Activated CD4-positive, CD25-positive, alpha-beta regulatory T cell treated with anti-CD3 and anti-CD28 coated beads, Interleukin-2, amount 50 U/mL, for 24 hours (primary cell): Measurements from ENCODE around the gene PNPLA2.
A peak's percentile ranks its signal among the peaks of the same experiment; 100 is the strongest.

Experiments used
- ATAC-seq, 2 donors: fragments of 150-1000 bp; cut with Tn5 transposase; one replicate each; pipeline ENCODE4 v1.10.0; 2021; ENCODE audit warnings: mild to moderate bottlenecking in 1 of 2, moderate library complexity in 1 of 2

PNPLA2 gene

GRCh38 chr11:799641-800316 is 18.9 kb upstream of the PNPLA2 start:
- no peak for ATAC-seq

DNA sequence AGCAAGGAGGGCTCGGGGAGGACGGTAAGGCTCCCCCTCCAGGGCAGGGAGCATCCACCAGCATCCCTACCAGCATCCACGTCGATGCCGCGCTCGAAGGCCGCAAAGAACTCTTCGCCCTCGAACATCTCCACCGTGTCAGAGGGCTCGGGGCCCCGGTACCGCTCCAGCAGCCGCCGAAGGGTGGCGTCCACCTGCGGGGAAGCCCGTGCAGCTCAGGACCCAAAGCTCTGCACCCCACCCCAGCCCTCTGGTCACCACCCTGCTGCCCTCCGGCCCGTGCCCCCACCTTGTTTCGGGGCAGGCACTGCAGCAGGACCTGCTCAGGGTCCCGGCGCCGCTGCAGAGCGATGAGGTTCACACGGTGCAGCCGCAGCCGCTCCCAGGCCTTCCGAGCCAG is 18.2 kb upstream of the PNPLA2 start:
- ATAC-seq: no peak

DNA sequence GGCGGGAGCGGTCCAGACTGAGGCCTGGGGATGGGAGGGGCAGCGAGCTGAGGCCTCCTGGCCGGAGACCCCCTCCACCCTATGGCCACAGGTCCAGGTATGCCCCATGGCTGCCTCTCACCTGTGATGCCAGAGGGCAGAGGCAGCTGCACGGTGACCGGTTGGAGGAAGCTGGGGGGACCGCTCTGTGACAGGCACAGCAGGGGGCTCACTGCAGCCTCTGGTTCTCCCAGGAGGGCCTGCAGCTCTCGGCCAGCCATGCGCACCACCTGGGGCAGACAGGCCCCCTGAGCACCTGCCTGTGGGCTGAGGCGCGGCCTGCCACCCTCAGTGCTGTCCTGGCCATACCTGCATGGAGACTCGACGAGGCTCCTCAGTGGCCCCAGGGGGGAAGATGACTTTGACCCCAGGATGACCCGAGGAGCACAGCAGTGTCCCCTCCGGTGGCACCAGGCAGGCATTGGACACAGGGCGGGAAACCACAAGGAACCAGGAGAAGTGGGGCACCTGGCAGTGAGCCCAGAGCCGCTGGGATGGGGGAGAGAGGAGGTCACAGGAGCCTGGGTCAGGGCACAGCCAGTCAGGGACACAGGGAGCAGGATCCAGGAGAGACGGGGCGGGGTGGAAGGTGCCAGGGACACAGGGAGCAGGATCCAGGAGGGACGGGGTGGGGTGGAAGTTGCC is 17.5 kb upstream of the PNPLA2 start:
- ATAC-seq: no peak

GRCh38 chr11:802018-802617 is 16.6 kb upstream of the PNPLA2 start:
- no peak for ATAC-seq

DNA sequence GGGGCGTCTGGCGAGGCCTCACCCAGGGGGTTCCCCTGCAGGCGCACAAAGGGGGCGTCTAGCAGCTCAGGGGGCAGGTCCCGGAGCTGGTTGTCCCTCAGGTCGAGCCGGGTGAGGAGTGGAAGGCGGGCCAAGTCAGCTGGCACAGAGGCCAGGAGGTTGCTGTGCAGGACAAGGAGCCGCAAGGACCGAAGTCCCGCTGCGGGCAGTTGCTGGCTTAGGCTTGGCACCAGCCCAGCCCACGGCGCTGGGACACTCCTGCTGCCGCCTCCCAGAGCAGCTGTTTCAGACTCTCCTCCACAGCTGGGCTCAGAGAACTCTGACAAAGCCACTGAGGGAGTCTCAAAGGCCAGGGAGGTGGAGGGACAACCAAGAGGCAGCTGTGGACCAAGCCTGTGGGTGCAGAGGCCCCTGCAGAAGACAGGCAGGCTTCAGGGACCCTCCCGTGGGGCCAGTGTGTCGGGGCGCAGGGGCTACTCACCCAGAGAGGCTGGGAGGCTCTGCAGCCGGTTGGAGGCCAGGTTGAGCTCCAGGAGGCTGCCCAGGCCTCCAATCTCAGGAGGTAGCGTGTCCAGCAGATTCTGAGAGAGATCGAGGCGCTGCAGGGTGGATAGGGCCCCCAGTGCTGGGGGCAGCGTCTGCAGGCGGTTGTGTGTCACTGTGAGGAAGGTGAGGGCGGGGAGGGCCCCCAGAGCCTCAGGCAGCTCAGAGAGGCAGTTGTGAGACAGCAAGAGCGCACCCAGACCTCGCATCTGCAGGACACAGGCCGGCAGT is 15.8 kb upstream of the PNPLA2 start:
- no peak for ATAC-seq

- ATAC-seq: no peak
These were observed 15.3 kb upstream of the PNPLA2 start for GRCh38 chr11:803467-803742.

GRCh38 chr11:803770-804598 is 14.7 kb upstream of the PNPLA2 start:
- ATAC-seq: no peak

DNA sequence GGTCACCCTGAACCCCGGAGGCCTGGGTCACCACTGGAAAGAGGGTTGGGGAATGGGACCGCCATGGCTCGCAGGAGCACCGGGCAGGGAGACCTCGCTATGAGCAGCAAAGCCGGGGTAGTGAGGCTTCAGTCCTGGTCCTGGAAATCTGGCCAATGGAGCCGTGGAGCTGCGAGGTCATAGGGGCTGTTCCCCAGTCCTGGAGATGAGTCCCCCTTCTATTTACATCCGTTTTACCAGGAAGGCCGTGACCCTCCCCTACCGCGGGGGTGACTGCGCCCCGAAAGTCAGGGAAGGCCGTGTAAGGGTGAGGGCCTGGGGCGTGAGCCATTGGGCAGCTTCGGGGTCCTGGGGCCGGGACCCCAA is 14.1 kb upstream of the PNPLA2 start:
- ATAC-seq: no peak

- no peak for ATAC-seq
These were observed 10.1 kb upstream of the PNPLA2 start for GRCh38 chr11:808427-809286.

DNA sequence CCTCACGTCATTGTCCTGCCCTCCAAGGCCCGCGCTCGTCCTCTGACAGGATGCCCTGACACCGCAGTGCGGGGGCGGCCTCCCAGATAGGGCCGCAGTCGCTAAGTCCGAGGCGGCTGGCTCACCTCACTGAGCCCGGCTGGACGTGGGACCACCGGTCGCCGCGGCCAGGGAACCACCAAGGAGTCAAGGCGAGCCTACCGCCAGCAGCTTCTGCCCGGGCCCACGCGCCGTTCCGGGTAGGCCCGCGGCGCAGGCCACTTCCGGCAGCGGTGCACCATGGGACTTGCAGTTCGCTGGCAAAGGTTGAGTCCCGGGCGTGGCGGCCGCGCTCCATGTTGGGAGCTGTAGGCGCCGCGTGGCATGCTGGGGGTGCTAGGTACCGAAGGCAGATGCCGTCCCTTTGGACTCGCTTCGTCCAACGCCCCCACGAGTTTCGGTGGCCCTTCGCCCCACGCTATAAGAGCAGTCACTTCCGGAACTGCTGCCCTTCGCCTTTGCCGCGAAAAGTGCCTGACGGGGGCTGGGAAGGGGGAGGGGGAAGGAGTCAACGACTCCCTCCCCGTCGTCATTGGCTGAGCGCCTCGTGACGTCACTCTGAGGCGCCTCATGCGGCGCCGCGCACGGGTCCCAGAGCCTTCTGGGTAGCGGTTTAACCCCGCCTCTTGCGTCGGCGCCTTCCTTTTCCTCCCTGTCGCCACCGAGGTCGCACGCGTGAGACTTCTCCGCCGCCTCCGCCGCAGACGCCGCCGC is 9.3 kb upstream of the PNPLA2 start, which contains the start of gene RPLP2:
RPLP2 (plus strand) TSS at position 681 of the 753 bp plus-strand sequence. CDS start 268 bp downstream, outside the sequence.
- ATAC-seq: peak; percentile 88

GRCh38 chr11:810040-810567 is 8.6 kb upstream of the PNPLA2 start:
- peak; percentile 2 for ATAC-seq

DNA sequence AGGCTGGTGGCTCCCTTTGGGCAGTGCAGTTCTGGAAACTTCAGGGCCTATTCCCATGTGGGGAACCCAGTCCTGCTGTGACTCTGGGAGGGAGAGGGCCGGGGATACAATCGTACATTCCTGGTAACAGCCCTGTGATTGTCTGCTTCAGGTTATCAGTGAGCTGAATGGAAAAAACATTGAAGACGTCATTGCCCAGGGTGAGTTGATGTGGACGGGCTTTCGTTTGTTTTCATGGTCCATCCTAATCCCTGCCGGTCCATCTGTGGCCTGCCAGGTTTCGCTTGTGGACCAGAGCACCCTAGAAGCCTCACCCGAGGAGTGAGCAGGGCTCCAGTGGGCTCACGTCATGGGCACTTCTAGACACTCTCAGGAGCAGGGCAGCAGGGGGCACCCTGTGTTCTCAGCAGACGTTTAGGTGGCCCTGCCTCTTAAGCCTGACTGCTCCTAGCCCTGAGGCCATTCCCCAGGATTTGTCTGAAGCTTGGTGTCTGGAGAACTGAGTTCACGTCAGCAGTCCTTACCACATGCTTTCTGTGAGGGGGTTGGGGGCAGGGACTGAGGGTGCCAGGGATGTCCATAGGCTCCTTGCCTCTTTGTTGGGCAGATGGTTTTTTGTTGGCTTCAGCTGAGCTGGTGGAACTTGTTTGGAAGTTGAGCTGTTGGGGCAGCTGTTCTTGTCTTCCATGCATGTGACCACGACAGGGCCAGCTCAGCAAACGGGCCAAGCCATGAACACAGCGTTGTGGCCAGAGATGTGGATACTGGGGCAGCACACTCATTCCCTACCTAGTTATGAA is 7.1 kb upstream of the PNPLA2 start:
- no peak for ATAC-seq

DNA sequence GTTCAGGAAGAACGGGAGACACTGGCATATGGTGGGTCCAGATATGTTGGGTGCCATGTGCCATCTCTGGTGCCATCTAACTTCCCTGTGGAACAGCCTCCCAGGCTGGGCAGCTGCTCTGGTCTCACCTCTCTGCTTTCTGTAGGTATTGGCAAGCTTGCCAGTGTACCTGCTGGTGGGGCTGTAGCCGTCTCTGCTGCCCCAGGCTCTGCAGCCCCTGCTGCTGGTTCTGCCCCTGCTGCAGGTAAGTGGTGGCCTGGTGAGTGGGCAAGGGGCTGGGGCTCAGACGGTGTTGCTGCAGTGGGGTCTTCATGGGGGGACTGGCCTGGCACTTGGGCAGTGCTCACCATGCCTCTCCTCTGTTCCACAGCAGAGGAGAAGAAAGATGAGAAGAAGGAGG is 6.3 kb upstream of the PNPLA2 start:
- ATAC-seq: no peak

DNA sequence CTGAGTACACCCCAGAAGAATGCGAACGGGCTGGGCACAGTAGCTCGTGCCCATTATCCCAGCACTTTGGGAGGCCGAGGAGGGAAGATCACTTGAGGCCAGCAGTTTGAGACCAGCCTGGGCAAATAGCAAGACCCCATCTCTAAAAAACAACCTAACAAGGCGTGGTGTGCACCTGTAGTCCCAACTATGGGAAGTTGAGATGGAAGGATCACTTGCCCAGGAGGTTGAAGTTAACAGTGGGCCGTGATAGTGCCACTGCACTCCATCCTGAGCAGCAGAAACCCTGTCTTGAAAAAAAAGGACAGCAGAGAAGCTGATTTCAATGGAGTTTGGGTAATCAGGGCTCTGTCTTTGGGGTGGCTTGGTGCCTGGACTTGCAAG is 5.7 kb upstream of the PNPLA2 start:
- ATAC-seq: no peak

DNA sequence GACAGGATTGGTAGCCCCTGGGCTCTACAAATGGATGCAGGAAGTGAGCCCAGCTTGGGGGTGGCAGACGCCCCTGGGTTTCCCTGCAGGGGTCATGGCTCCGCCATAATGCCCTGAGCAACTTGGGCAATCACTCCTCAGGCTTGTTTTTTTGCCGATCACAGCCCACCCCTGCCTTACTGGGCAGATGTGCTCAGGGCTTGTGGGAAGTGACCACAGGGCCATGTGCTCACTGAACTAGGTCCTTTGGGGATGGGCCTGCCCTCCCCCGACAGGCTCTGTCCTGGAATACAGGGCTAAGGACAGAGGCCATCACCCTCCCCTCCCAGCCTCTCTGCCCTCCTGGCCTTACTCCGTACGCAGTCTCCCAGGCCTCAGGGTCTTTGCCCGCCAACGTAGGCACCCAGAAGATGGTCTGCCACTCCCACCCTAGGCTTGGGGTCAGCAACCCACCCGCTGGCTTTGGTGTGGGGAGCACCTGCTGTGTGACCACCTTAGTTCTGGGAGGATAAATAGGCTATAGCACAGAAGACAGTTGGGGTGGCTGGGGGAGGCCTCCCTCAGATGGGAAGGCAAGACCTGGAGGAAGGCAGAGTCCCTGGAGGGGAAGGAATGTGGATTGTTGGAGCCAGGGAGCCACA is 5.1 kb upstream of the PNPLA2 start:
- ATAC-seq: no peak

GRCh38 chr11:815675-816432 is 2.9 kb upstream of the PNPLA2 start:
- no peak for ATAC-seq

- ATAC-seq: no peak
These were observed 2.3 kb upstream of the PNPLA2 start for GRCh38 chr11:816433-816779.

- peak; percentile 71 to 79 for ATAC-seq
These were observed 616 bp downstream of the PNPLA2 start for GRCh38 chr11:819129-819931.
